ENCODE measurements around the gene KIF6.

The KIF6 gene

GRCh38 chr6:39594285-39594684, 130.9 kb downstream of the KIF6 start:
- DNase-seq (ENCODE audit: low read depth), result no peak

- no peak for DNase-seq (ENCODE audit: low read depth)
These were observed 131.6 kb downstream of the KIF6 start for GRCh38 chr6:39593646-39594045.

- DNase-seq (ENCODE audit: low read depth), result no peak
These were observed 134.3 kb downstream of the KIF6 start for GRCh38 chr6:39590871-39591393.

GRCh38 chr6:39587080-39587479, 138.1 kb downstream of the KIF6 start:
- no peak for DNase-seq (ENCODE audit: low read depth)

GRCh38 chr6:39585641-39586040, 139.6 kb downstream of the KIF6 start:
- DNase-seq (ENCODE audit: low read depth), result no peak

- no peak for DNase-seq (ENCODE audit: low read depth)
These were observed 147.6 kb downstream of the KIF6 start for GRCh38 chr6:39577446-39578165.

- DNase-seq (ENCODE audit: low read depth), result no peak
These were observed 148.5 kb downstream of the KIF6 start for GRCh38 chr6:39576556-39577303.

- DNase-seq (ENCODE audit: low read depth), result no peak
These were observed 150.2 kb downstream of the KIF6 start for GRCh38 chr6:39574991-39575390.

- no peak for DNase-seq (ENCODE audit: low read depth)
These were observed 151.7 kb downstream of the KIF6 start for GRCh38 chr6:39573541-39573940.

- no peak for DNase-seq (ENCODE audit: low read depth)
These were observed 152.4 kb downstream of the KIF6 start for GRCh38 chr6:39572661-39573340.

GRCh38 chr6:39568896-39569295, 156.3 kb downstream of the KIF6 start:
- peak; percentile 51 for DNase-seq (ENCODE audit: low read depth)

GRCh38 chr6:39567091-39567490, 158.1 kb downstream of the KIF6 start:
- no peak for DNase-seq (ENCODE audit: low read depth)

- DNase-seq (ENCODE audit: low read depth), result no peak
These were observed 158.8 kb downstream of the KIF6 start for GRCh38 chr6:39566456-39566855.

GRCh38 chr6:39565956-39566355, 159.3 kb downstream of the KIF6 start:
- DNase-seq (ENCODE audit: low read depth), result no peak

GRCh38 chr6:39563566-39564311, 161.5 kb downstream of the KIF6 start:
- no peak for DNase-seq (ENCODE audit: low read depth)

- DNase-seq (ENCODE audit: low read depth), result no peak
These were observed 163.5 kb downstream of the KIF6 start for GRCh38 chr6:39561536-39562266.

- no peak for DNase-seq (ENCODE audit: low read depth)
These were observed 164.3 kb downstream of the KIF6 start for GRCh38 chr6:39560915-39561314.

- DNase-seq (ENCODE audit: low read depth), result no peak
These were observed 166.5 kb downstream of the KIF6 start for GRCh38 chr6:39558591-39559190.

GRCh38 chr6:39558079-39558478, 167.1 kb downstream of the KIF6 start:
- no peak for DNase-seq (ENCODE audit: low read depth)

- DNase-seq (ENCODE audit: low read depth), result no peak
These were observed 170.1 kb downstream of the KIF6 start for GRCh38 chr6:39555136-39555535.
